ENCODE data around the gene DARS1. TPM values are rescaled to one million over a fixed set of nuclear protein-coding genes. Genes with fewer than 3 reads are reported as not detected.

Gene DARS1
- total RNA-seq, 1 experiment from 2014 or later, result 85.3 TPM

- intact Hi-C loops (cut with micrococcal nuclease; ENCODE audit: unreplicated experiment) (no loop called here), in situ Hi-C loops (cut with HindIII; ENCODE audit: low pct_unique_long_range_greater_than_20kb, low sequenced_read_pairs) (no loop called here)
- Histone ChIP-seq H3K4me1 (ENCODE audit: control insufficient read depth, insufficient read depth, low read length) (no peaks in the 10 kb centered on the region), H3K27ac (ENCODE audit: low read length) (no peak overlapping the region), H3K9me3 (ENCODE audit: control insufficient read depth, insufficient read depth, low read depth, low read length) (no peaks in the 10 kb centered on the region), H3K4me3 (ENCODE audit: low read depth in 2 of 2, low read length in 2 of 2) (no peak overlapping the region), H3K27me3 (ENCODE audit: control insufficient read depth, insufficient read depth, low read length) (no peaks in the 10 kb centered on the region), H3K36me3 (ENCODE audit: control insufficient read depth, insufficient read depth, low read length) (no peaks in the 10 kb centered on the region)
- ATAC-seq (no peak), DNase-seq (ENCODE audit: low read depth, low spot score) (no peak)
- no peak for TF ChIP-seq REST (IDR thresholded peaks at IDR 0.05; ENCODE audit: insufficient read depth in 1 of 2, low read depth in 2 of 2, low read length in 1 of 2)
- no peak for TF ChIP-seq TCF7L2 (IDR thresholded peaks at IDR 0.05; ENCODE audit: low read depth, low read length)
- no peak for TF ChIP-seq SIN3A (IDR thresholded peaks at IDR 0.05; ENCODE audit: borderline replicate concordance, insufficient read depth, low read depth, low read length)
- no peak for TF ChIP-seq CTCF (IDR thresholded peaks at IDR 0.05)
- TF ChIP-seq POLR2AphosphoS5 (IDR thresholded peaks at IDR 0.05; ENCODE audit: low read depth, low read length), result no peak
- no TSS peak for BruUV-seq (replicated peaks)
- ChIA-PET CTCF (no interaction called here), POLR2A (no interaction called here)
These were observed 8.0 kb upstream of the DARS1 start for GRCh38 chr2:135993421-135993820.

- CTCF ChIA-PET, result no interaction called here
- no peaks in the 10 kb centered on the region for H3K36me3 ChIP-seq (ENCODE audit: control insufficient read depth, insufficient read depth, low read length)
- intact Hi-C loops (cut with micrococcal nuclease; ENCODE audit: unreplicated experiment) (no loop called here), in situ Hi-C loops (cut with HindIII; ENCODE audit: low pct_unique_long_range_greater_than_20kb, low sequenced_read_pairs) (no loop called here)
- H3K4me1 ChIP-seq (ENCODE audit: control insufficient read depth, insufficient read depth, low read length), result no peaks in the 10 kb centered on the region
- H3K4me3 ChIP-seq (ENCODE audit: low read depth in 2 of 2, low read length in 2 of 2), result no peak overlapping the region
- BruUV-seq (replicated peaks), result no TSS peak
- H3K9me3 ChIP-seq (ENCODE audit: control insufficient read depth, insufficient read depth, low read depth, low read length), result no peaks in the 10 kb centered on the region
- DNase-seq (ENCODE audit: low read depth, low spot score) (no peak), ATAC-seq (no peak)
- POLR2A ChIA-PET, result no interaction called here
- no peak overlapping the region for H3K27ac ChIP-seq (ENCODE audit: low read length)
- TF ChIP-seq TCF7L2 (IDR thresholded peaks at IDR 0.05; ENCODE audit: low read depth, low read length) (no peak), REST (IDR thresholded peaks at IDR 0.05; ENCODE audit: insufficient read depth in 1 of 2, low read depth in 2 of 2, low read length in 1 of 2) (no peak), SIN3A (IDR thresholded peaks at IDR 0.05; ENCODE audit: borderline replicate concordance, insufficient read depth, low read depth, low read length) (no peak), CTCF (IDR thresholded peaks at IDR 0.05) (no peak), POLR2AphosphoS5 (IDR thresholded peaks at IDR 0.05; ENCODE audit: low read depth, low read length) (no peak)
- no peaks in the 10 kb centered on the region for H3K27me3 ChIP-seq (ENCODE audit: control insufficient read depth, insufficient read depth, low read length)
These were observed 6.4 kb upstream of the DARS1 start for GRCh38 chr2:135991861-135992260.
